ENCODE results near the gene ICAM3.

GRCh38 chr19:10364644-10365043, 25.2 kb upstream of the ICAM3 start:
- no peak for TF ChIP-seq POLR2AphosphoS5 (IDR thresholded peaks at IDR 0.05; ENCODE audit: low read depth, low read length)
- no peak for TF ChIP-seq REST (IDR thresholded peaks at IDR 0.05; ENCODE audit: insufficient read depth in 1 of 2, low read depth in 2 of 2, low read length in 2 of 2)
- TF ChIP-seq SIN3A (IDR thresholded peaks at IDR 0.05; ENCODE audit: borderline replicate concordance, insufficient read depth, low read length) = no peak
- TF ChIP-seq TAF1 (IDR thresholded peaks at IDR 0.05; ENCODE audit: borderline replicate concordance, insufficient read depth, low read length) = no peak

Data from PFSK-1 (cell line).